NCI-H1092 treated with DMSO at 0.1 percent for 48 hours (cell line): ENCODE data around the gene SPAG17.
"Not testable (repeated sequence)": the region's sequence is repeated elsewhere in the genome, so short reads cannot be mapped to it uniquely, and the experiment has no call there.

Experiments used
- DNase-seq: peaks from one replicate; lab custom pipeline; 2025; lab: John Stamatoyannopoulos, UW

The SPAG17 gene

GRCh38 chr1:117976381-117976780 lies 208.6 kb downstream of the SPAG17 start:
- DNase-seq: no peak

GRCh38 chr1:117971777-117972176 lies 213.3 kb downstream of the SPAG17 start:
- no peak for DNase-seq

- peak; percentile 14 for DNase-seq
Observed at GRCh38 chr1:117970252-117970651, 214.8 kb downstream of the SPAG17 start.

- DNase-seq: peak; percentile 89
Observed at GRCh38 chr1:117967881-117968280, 217.1 kb downstream of the SPAG17 start.

- DNase-seq: peak; percentile 70
Observed at GRCh38 chr1:117967477-117967876, 217.6 kb downstream of the SPAG17 start.

- no peak for DNase-seq
Observed at GRCh38 chr1:117964290-117965038, 220.6 kb downstream of the SPAG17 start.

- DNase-seq: no peak
Observed at GRCh38 chr1:117959364-117959763, 225.7 kb downstream of the SPAG17 start.

- no peak for DNase-seq
Observed at GRCh38 chr1:117952386-117952785, 232.6 kb downstream of the SPAG17 start.

GRCh38 chr1:117942293-117942692 lies 242.7 kb downstream of the SPAG17 start:
- no peak for DNase-seq

- DNase-seq: no peak
Observed at GRCh38 chr1:117933769-117934168, 251.3 kb downstream of the SPAG17 start.

- no peak for DNase-seq
Observed at GRCh38 chr1:117932576-117932975, 252.5 kb downstream of the SPAG17 start.

GRCh38 chr1:117930484-117930883 lies 254.5 kb downstream of the SPAG17 start:
- no peak for DNase-seq

GRCh38 chr1:117930173-117930447 lies 254.9 kb downstream of the SPAG17 start:
- DNase-seq: no peak

- DNase-seq: peak; percentile 95
Observed at GRCh38 chr1:117929343-117930172, 255.5 kb downstream of the SPAG17 start, which contains the start of the genes GDAP2 and WDR3. Gene GDAP2 (minus strand): TSS chr1:117929621. CDS start chr1:117920357, 9,264 bp downstream. Gene WDR3 (plus strand): TSS chr1:117929739. CDS start chr1:117933320, 3,581 bp downstream.

- DNase-seq: peak; percentile 35
Observed at GRCh38 chr1:117928881-117929342, 256.1 kb downstream of the SPAG17 start.

- DNase-seq: no peak
Observed at GRCh38 chr1:117925981-117926380, 259.0 kb downstream of the SPAG17 start.

- not testable (repeated sequence) for DNase-seq
Observed at GRCh38 chr1:117922717-117923116, 262.3 kb downstream of the SPAG17 start.

GRCh38 chr1:117921991-117922390 lies 263.0 kb downstream of the SPAG17 start:
- DNase-seq: no peak

GRCh38 chr1:117919376-117919775 lies 265.7 kb downstream of the SPAG17 start:
- DNase-seq: no peak

GRCh38 chr1:117911051-117911450 lies 274.0 kb downstream of the SPAG17 start:
- no peak for DNase-seq

- no peak for DNase-seq
Observed at GRCh38 chr1:117905019-117905418, 280.0 kb downstream of the SPAG17 start.

GRCh38 chr1:117904485-117904884 lies 280.5 kb downstream of the SPAG17 start:
- no peak for DNase-seq
